PC-9 (cell line): ENCODE data around the gene NUDC. TPM values are rescaled to one million over a fixed set of nuclear protein-coding genes. Genes with fewer than 3 reads are reported as not detected.
A peak's percentile ranks its signal among the peaks of the same experiment; 100 is the strongest.

ENCODE experiments used
- BruUV-seq: library from RNA; stranded (reverse); fragments of 400-500 nt; replicated peaks from 2 replicates; lab custom pipeline; 2021; lab: Mats Ljungman, UMichigan
- CTCF ChIA-PET: fragments of 300-600 bp; sonication (Branson Sonifier 250); formaldehyde crosslinking; loops from one replicate; lab custom pipeline; 2022; ENCODE audit warnings: antibody characterized with exemption; lab: Charles Lee
- POLR2A ChIA-PET: fragments of 300-600 bp; sonication (Branson Sonifier 250); formaldehyde crosslinking; loops from one replicate; lab custom pipeline; 2022; ENCODE audit warnings: antibody characterized with exemption; ENCODE audit not compliant: unreplicated experiment; lab: Charles Lee
- DNase-seq, 2 experiments: peaks; one replicate each; pipeline versions ENCODE4 v3.0.0 to v3.0.0-alpha.2; 2015 to 2022; ENCODE audit warnings: mixed read lengths in 1 of 2
- H2AFZ ChIP-seq: fragments of 200-600 bp; sonication (generic); 2 replicates; pipeline ENCODE4 v1.8.1; 2017; ENCODE audit warnings: antibody characterized with exemption
- H3F3A ChIP-seq: fragments of 200-600 bp; sonication (generic); 2 replicates; pipeline ENCODE4 v1.8.1; 2017; ENCODE audit warnings: antibody characterized with exemption, mild to moderate bottlenecking, low read depth; ENCODE audit not compliant: insufficient read depth
- H3K27ac ChIP-seq: fragments of 200-600 bp; sonication (generic); 2 replicates; pipeline ENCODE4 v1.6.1; 2016; ENCODE audit warnings: mixed run types
- H3K27me3 ChIP-seq: fragments of 200-600 bp; sonication (generic); 2 replicates; pipeline ENCODE4 v1.6.1; 2016; ENCODE audit warnings: low read depth, mixed run types; ENCODE audit not compliant: insufficient read depth
- H3K36me3 ChIP-seq: fragments of 200-600 bp; sonication (generic); 2 replicates; pipeline ENCODE4 v1.6.1; 2016; ENCODE audit warnings: low read depth, mixed run types
- H3K4me1 ChIP-seq: fragments of 200-600 bp; sonication (generic); replicated peaks from 2 replicates; pipeline ENCODE4 v1.6.1; 2016; ENCODE audit warnings: mixed run types; ENCODE audit not compliant: insufficient read depth
- H3K4me2 ChIP-seq: fragments of 200-600 bp; sonication (generic); 2 replicates; pipeline ENCODE4 v1.6.1; 2017; ENCODE audit warnings: mixed run types
- H3K4me3 ChIP-seq: fragments of 200-600 bp; sonication (generic); 2 replicates; pipeline ENCODE4 v1.6.1; 2016; ENCODE audit warnings: mixed run types
- H3K79me2 ChIP-seq: fragments of 200-600 bp; sonication (generic); 2 replicates; pipeline ENCODE4 v1.6.1; 2017; ENCODE audit warnings: low read depth, mixed run types
- H3K9me2 ChIP-seq: fragments of 200-600 bp; sonication (generic); 2 replicates; pipeline ENCODE4 v1.8.1; 2017; ENCODE audit warnings: mild to moderate bottlenecking; ENCODE audit not compliant: insufficient read depth
- H3K9me3 ChIP-seq: fragments of 200-600 bp; sonication (generic); 2 replicates; pipeline ENCODE4 v1.8.1; 2016; ENCODE audit warnings: low read depth; ENCODE audit not compliant: insufficient read depth
- H4K20me1 ChIP-seq: fragments of 200-600 bp; sonication (generic); 2 replicates; pipeline ENCODE4 v1.8.1; 2017; ENCODE audit not compliant: insufficient read depth
- EZH2 ChIP-seq: fragments of 200-600 bp; sonication (generic); IDR thresholded peaks from 2 replicates; pipeline ENCODE4 v1.8.0; 2017; ENCODE audit warnings: antibody characterized with exemption, low read depth
- intact Hi-C: fragments of 100-400 bp; cut with micrococcal nuclease; formaldehyde crosslinking; loops from one replicate; pipeline ENCODE4 v1.10.0; 2022; ENCODE audit not compliant: unreplicated experiment
- total RNA-seq: library from RNA; stranded (reverse); gene quantifications from 2 replicates; pipeline ENCODE4 v1.2.3, GENCODE V29; 2021
- TF ChIP-seq, protein P1 (sequence below): fragments of 200-600 bp; sonication (generic); conservative IDR thresholded peaks from 2 replicates; pipeline ENCODE4 v1.6.1; 2017; ENCODE audit warnings: mixed run types, antibody characterized with exemption, mild to moderate bottlenecking, moderate library complexity

Gene NUDC
- total RNA-seq, 1 experiment from 2014 or later = 104 TPM

DNA sequence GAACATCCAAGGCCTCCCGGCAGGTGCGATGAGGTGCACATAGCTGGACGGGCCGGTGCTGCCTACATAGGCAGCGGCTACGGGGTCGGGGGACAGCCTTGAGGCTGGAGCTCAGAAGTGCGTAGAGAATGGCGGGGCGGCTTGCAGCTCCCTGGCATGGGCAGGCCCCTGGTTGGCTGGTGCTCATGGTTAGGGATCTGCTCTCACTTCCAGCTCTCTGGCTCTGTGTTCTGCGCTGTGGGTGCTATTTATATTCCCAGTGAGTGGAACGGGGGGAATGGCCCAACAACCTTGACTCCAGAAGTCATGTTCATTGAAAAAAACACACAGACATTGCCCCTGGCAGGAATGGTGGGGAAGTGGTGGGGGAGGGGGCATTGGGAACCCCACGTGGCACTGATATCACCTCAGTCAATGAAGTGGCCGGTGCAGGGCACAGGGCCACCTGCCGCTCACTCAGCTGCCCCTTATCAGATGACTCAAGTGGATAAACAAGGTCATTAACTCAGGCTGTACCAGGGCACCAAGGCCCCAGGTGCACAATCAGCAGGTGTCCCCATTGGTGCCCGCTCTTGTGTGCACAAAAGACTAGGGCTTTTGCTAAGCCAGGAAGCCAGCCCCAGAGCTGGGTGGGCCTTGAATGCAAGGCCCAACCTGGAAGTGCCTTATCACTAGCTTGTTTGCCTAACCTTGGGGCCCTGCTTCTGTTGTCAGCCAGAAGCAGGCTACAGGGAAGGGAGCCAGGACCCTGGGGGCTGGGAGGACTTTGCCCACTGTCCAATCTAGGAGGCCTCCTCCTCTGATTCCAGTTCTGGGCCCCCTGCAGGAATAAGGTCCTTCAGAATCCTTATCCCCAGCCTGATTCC is 7.6 kb upstream of the NUDC start, which contains the start of gene NR0B2:
Gene NR0B2, minus strand, starts transcription at position 222 of the 866 bp plus-strand sequence. Its CDS starts 35 bp downstream, at position 187.
- Histone ChIP-seq H3K4me3 (no peak within 1 kb of the TSS), H3K9me3 (no peaks in the 10 kb centered on the region), H4K20me1 (no peaks in the 10 kb centered on the region), H3K9me2 (no peaks in the 10 kb centered on the region), H3K27me3 (no peaks in the 10 kb centered on the region), H3K79me2 (no peaks in the 10 kb centered on the region), H3K4me2 (peak within 1 kb of the TSS; percentile 19), H3K27ac (peak within 1 kb of the TSS; percentile 44; the same call in 1 of the 2 replicates), H3K4me1 (peaks cover 11% of the 10 kb centered on the region), H3K36me3 (no peaks in the 10 kb centered on the region), H2AFZ (no peak within 1 kb of the TSS), H3F3A (peaks cover 26% of the 10 kb centered on the region; the same call in 1 of the 2 replicates)
- DNase-seq = peak; percentile 37 to 84
- CTCF ChIA-PET = interaction anchor here (0.6 kb wide), 1 partner anchor 405 kb away, joined by 6 read pairs; no protein-coding TSS in a partner anchor
- TF ChIP-seq, protein P1, sequence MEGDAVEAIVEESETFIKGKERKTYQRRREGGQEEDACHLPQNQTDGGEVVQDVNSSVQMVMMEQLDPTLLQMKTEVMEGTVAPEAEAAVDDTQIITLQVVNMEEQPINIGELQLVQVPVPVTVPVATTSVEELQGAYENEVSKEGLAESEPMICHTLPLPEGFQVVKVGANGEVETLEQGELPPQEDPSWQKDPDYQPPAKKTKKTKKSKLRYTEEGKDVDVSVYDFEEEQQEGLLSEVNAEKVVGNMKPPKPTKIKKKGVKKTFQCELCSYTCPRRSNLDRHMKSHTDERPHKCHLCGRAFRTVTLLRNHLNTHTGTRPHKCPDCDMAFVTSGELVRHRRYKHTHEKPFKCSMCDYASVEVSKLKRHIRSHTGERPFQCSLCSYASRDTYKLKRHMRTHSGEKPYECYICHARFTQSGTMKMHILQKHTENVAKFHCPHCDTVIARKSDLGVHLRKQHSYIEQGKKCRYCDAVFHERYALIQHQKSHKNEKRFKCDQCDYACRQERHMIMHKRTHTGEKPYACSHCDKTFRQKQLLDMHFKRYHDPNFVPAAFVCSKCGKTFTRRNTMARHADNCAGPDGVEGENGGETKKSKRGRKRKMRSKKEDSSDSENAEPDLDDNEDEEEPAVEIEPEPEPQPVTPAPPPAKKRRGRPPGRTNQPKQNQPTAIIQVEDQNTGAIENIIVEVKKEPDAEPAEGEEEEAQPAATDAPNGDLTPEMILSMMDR = no peak
- TF ChIP-seq EZH2 = no peak
- intact Hi-C loops = no loop called here
- BruUV-seq = no TSS peak
- POLR2A ChIA-PET = interaction anchor here (0.7 kb wide), 1 partner anchor 315 kb away, joined by 10 read pairs; no protein-coding TSS in a partner anchor

DNA sequence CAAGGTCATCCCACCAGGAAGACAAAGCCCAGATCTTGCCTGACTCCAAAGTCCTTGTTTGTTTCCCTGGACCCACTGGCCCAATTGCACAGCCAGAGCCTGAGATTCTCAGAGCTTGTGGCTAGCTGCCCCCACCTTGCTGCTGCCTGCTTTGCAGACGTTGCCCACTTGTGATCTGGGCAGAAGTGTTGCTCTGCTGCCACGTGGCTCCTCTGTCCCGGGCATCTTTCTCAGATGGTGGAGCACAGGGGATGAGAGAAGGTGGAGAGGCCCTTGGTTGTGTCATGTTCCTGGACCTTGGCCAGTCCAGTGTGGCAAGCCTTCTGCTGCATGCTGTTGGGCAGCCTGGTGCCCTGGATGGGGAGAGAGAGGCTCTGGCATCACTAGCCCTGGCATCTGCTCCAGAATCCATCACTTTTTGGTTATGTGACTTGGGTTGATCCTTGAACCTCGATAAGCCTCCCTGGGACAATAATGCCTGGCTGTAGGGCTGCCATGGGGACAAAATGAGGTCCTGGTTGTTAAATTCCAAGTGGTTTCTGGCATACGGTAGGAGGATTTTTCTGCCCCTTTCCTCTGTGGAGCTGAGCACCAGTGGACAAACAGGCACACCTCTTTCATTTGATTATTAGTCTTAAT is 6.2 kb upstream of the NUDC start:
- CTCF ChIA-PET = no interaction called here
- Histone ChIP-seq H3K27ac (no peak overlapping the region), H3K4me1 (peaks cover 11% of the 10 kb centered on the region), H3K4me3 (no peak overlapping the region), H3K79me2 (no peaks in the 10 kb centered on the region), H2AFZ (no peak overlapping the region), H3K36me3 (no peaks in the 10 kb centered on the region), H3K27me3 (no peaks in the 10 kb centered on the region), H3F3A (peaks cover 26% of the 10 kb centered on the region; the same call in 1 of the 2 replicates), H3K4me2 (no peak overlapping the region), H3K9me3 (no peaks in the 10 kb centered on the region), H3K9me2 (no peaks in the 10 kb centered on the region), H4K20me1 (no peaks in the 10 kb centered on the region)
- no TSS peak for BruUV-seq
- POLR2A ChIA-PET = no interaction called here
- intact Hi-C loops = no loop called here
- no peak for TF ChIP-seq EZH2
- TF ChIP-seq, protein P1 = no peak
- DNase-seq = no peak

DNA sequence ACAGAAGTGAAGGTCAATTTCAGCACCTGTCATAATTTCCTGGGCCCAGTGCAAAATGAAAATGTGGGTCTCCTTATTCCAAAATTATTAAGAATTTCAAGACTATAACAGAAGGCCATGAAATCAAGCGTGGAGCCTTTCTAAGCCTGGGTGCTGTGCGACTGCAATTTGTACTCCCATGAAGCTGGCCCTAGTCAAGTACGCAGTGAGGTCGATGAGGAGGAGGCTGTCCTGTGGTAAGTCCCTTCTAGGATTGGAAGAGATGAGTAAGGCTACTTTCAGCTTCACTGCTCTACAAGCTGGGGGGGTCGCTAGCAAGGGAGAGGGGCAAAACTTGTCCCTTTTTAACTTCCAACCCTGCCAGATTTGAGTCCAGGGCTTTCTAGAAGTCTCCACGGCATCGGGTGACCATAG is 410 bp upstream of the NUDC start:
- Histone ChIP-seq H3K27ac (no peak overlapping the region), H3K9me3 (no peaks in the 10 kb centered on the region), H2AFZ (peak overlapping the region; percentile 77; the same call in 1 of the 2 replicates), H4K20me1 (peaks cover 18% of the 10 kb centered on the region), H3K4me1 (peaks cover 12% of the 10 kb centered on the region), H3K9me2 (no peaks in the 10 kb centered on the region), H3K36me3 (peaks cover 14% of the 10 kb centered on the region; the same call in 1 of the 2 replicates), H3K27me3 (no peaks in the 10 kb centered on the region), H3K4me3 (peak overlapping the region; percentile 73), H3K79me2 (peaks cover 33% of the 10 kb centered on the region), H3K4me2 (peak overlapping the region; percentile 82), H3F3A (no peaks in the 10 kb centered on the region)
- intact Hi-C loops = loop anchor here (2.0 kb wide), 2 partner anchors 20 to 30 kb away; partner anchors contain the start of genes GPATCH3 and GPN2
- ChIA-PET CTCF (no interaction called here), POLR2A (interaction anchor here (0.6 to 0.7 kb wide), 3 partner anchors 18 to 688 kb away, joined by 4 to 6 read pairs (median 5); no protein-coding TSS in a partner anchor)
- DNase-seq = no peak
- BruUV-seq = TSS peak; percentile 23
- TF ChIP-seq, protein P1 = no peak
- TF ChIP-seq EZH2 = no peak
